Mammary microvascular endothelial cell (primary cell): ENCODE results near the gene PTGES2. TPM values are rescaled to one million over a fixed set of nuclear protein-coding genes. Genes with fewer than 3 reads are reported as not detected.

Experiments
- total RNA-seq: library from RNA; depleted of rRNA; stranded (reverse); fragments of >200 nt; gene quantifications from 2 replicates; pipeline ENCODE4 v1.2.3, GENCODE V29; 2015

The PTGES2 gene
- total RNA-seq = 61.8 and 68.0 TPM in 2 replicates

DNA sequence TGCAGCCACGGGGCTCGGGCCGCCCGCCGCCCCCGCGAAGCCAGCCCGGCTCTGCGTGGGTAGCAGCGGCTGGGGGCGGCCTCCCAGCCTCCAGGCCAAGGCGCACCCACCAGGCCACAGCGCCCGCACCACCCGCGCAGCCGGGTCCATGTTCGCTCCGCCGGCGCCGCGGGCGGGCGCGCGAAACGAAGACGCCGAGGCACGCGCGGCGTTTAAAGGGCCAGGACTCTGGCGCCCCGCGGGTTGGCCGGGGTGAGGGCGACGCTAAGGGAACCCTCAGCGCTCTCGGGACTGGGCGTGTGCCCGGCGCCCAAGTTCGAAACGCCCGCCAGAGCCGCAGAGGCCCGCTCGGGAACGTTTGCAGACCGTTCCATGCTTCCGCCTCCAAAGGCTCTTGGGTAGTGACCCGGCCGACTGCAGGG is at the start of gene PTGES2:
PTGES2 (minus strand) TSS at position 162 of the 422 bp plus-strand sequence; CDS start at position 150, 12 bp downstream.

DNA sequence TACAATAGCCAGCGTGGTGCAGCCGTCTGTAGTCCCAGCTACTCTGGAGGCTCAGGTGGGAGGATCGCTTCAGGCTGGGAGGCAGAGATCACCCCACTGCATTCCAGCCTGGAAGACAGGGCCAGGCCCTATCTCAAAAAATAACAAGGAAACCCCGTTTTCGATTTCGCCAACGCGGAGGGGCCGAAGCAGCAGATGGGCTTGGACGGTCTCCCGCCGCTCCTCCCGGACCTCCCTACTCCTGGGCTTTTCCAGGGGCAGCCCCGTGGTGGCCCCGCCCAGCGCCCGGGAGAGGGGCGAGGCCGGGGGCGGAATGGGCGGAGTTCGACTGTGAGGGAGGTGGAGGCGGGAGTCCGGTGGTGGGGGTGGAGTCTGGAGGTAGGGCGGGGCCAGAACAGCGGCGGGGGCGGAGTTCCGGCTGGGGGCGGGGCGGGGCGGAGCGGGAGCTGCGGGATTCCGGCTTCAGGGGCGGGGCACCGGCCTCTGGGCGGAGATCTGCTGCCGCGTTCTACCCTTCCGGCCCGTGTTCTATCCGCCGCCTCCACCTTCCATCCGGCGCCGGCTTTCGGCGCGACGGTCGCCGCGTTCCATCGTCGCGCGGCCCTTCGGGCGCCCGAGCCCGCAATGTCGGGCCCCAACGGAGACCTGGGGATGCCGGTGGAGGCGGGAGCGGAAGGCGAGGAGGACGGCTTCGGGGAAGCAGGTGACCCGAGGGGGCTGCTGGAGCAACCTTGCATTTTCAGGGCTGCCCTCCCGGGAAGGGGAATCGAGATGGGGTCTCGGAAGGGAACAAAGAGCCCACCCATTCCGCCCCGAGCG is 32.5 kb upstream of the PTGES2 start, which contains the start of gene BBLN:
BBLN (plus strand) TSS at position 482 of the 819 bp plus-strand sequence; CDS start at position 625, 143 bp downstream.

DNA sequence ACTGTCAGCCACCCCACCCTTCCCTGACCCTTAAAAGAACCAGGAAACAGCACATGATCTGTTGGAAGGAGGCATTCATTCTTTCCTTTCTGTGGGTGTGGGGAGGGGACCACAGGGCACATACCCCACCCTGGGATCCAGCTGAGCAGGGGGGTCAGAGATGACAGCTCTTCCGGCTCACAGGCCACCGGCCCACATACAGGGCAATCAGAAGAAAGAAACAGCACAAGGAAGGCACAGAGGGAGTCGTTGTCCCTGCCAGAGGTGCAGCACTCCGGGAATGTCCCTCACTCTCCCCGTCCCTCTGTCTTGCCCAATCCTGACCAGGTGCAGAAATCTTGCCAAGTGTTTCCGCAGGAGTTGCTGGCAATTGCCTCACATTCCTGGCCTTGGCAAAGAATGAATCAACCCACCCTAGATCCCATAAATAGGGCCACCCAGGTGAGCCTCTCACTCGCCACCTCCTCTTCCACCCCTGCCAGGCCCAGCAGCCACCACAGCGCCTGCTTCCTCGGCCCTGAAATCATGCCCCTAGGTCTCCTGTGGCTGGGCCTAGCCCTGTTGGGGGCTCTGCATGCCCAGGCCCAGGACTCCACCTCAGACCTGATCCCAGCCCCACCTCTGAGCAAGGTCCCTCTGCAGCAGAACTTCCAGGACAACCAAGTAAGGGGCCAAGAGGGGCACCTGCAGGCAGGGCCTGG is 21.6 kb upstream of the PTGES2 start, which contains the start of gene LCN2:
LCN2 (plus strand) TSS at position 453 of the 701 bp plus-strand sequence; CDS start at position 526, 73 bp downstream.

Other genes starting within 250 kb of the PTGES2 start
- 29.6 and 37.4 TPM in 2 replicates for gene ST6GALNAC6, start 228.1 kb downstream of the PTGES2 start, total RNA-seq
- gene ST6GALNAC4, start 210.7 kb downstream of the PTGES2 start, total RNA-seq = 73.9 and 82.3 TPM in 2 replicates
- 0.34 and 1.3 TPM in 2 replicates for gene PIP5KL1, start 197.0 kb downstream of the PTGES2 start, total RNA-seq
- gene DPM2, start 189.9 kb downstream of the PTGES2 start, total RNA-seq = 20.5 and 23.8 TPM in 2 replicates
- 3.1 and 19.4 TPM in 2 replicates for gene EEIG1, start 146.7 kb downstream of the PTGES2 start, total RNA-seq
- gene NAIF1, start 60.4 kb downstream of the PTGES2 start, total RNA-seq = 7.6 and 9.0 TPM in 2 replicates
- 24.5 and 26.8 TPM in 2 replicates for gene SLC25A25, start 59.5 kb downstream of the PTGES2 start, total RNA-seq
- not detected in 2 replicates for gene LCN2, start 21.7 kb upstream of the PTGES2 start, total RNA-seq
- 136 and 182 TPM in 2 replicates for gene BBLN, start 32.5 kb upstream of the PTGES2 start, total RNA-seq
- 46.6 and 60.8 TPM in 2 replicates for gene CIZ1, start 63.8 kb upstream of the PTGES2 start, total RNA-seq
- not detected in 2 replicates for gene DNM1, start 75.7 kb upstream of the PTGES2 start, total RNA-seq
- gene GOLGA2, start 148.3 kb upstream of the PTGES2 start, total RNA-seq = 52.0 and 60.3 TPM in 2 replicates
- gene SWI5, start 148.5 kb upstream of the PTGES2 start, total RNA-seq = 35.2 and 42.5 TPM in 2 replicates
- gene TRUB2, start 194.7 kb upstream of the PTGES2 start, total RNA-seq = 17.9 and 20.7 TPM in 2 replicates
- gene COQ4, start 195.1 kb upstream of the PTGES2 start, total RNA-seq = 43.8 and 61.7 TPM in 2 replicates
- gene SLC27A4, start 212.8 kb upstream of the PTGES2 start, total RNA-seq = 45.0 and 56.6 TPM in 2 replicates
- 52.2 and 57.4 TPM in 2 replicates for gene URM1, start 243.6 kb upstream of the PTGES2 start, total RNA-seq